H1 (cell line): ENCODE data around the gene GABRR1.

Experiments used
- ASH2L ChIP-seq: fragments of 200-600, 300-600 bp; sonication (generic); IDR thresholded peaks from one replicate; pipeline ENCODE4 v1.7.1; 2017; ENCODE audit warnings: low read length
- GABPA ChIP-seq: IDR thresholded peaks from 2 replicates; pipeline ENCODE4 v1.6.1; 2011; ENCODE audit warnings: mild to moderate bottlenecking, low read length, moderate library complexity, borderline replicate concordance; ENCODE audit not compliant: insufficient read depth
- NRF1 ChIP-seq: IDR thresholded peaks from 2 replicates; pipeline ENCODE4 v1.6.1; 2011; ENCODE audit warnings: mild to moderate bottlenecking, low read depth, low read length, improper control_type of control experiment
- PHF8 ChIP-seq: fragments of 200-600 bp; sonication (generic); conservative IDR thresholded peaks from 2 replicates; pipeline ENCODE4 v1.7.1; 2012; ENCODE audit warnings: low read depth, mild to moderate bottlenecking, inconsistent platforms, low read length, moderate library complexity
- POLR2A ChIP-seq, 2 experiments: IDR thresholded peaks; 1 replicate in 1 of 2; 2 replicates in 1 of 2; pipeline ENCODE4 v1.6.1; 2011; ENCODE audit warnings: low read depth in 2 of 2, low read length in 2 of 2, mild to moderate bottlenecking in 2 of 2; ENCODE audit errors: control extremely low read depth in 1 of 2
- TAF1 ChIP-seq: IDR thresholded peaks from 2 replicates; pipeline ENCODE4 v1.6.1; 2011; ENCODE audit warnings: mild to moderate bottlenecking, low read depth, low read length
- TBP ChIP-seq: IDR thresholded peaks from 2 replicates; pipeline ENCODE4 v1.6.1; 2011; ENCODE audit warnings: low read depth, low read length, improper control_type of control experiment
- TF ChIP-seq, protein P1 (sequence below), 3 experiments: IDR thresholded peaks; 1 replicate in 2 of 3; 2 replicates in 1 of 3; pipeline versions ENCODE4 v1.5.1 to v1.6.1; 2011; ENCODE audit warnings: low read length in 3 of 3, mild to moderate bottlenecking in 3 of 3, inconsistent platforms in 2 of 3, low read depth in 1 of 3, moderate library complexity in 1 of 3; ENCODE audit not compliant: insufficient read depth in 1 of 3; ENCODE audit errors: control extremely low read depth in 1 of 3
- TF ChIP-seq, protein P2 (sequence below): IDR thresholded peaks from 2 replicates; pipeline ENCODE4 v1.6.1; 2012; ENCODE audit warnings: inconsistent platforms

DNA sequence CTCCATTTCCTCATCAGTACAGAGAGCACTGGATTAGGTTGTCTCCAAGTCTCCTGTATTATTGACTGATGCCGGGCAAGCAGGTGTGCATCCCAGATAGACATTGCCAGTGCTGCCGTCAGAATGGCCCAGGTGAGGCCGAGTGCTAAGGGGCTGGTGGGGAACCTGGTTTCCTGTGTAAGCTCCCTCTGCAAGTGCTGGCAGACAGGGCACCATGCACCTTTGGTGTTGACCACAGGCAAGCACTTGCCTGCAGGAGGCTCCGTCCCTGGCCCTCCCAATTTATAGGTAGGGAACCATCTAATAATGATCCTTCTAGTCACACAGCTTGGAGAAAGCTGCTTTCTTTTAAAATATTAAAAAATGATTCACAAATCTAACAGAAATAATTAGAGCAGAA, 747 bp downstream of the GABRR1 start:
- no peak for TF ChIP-seq POLR2A (IDR thresholded peaks at IDR 0.05; ENCODE audit: control extremely low read depth in 1 of 2, low read depth in 2 of 2, low read length in 2 of 2)
- TF ChIP-seq PHF8, result no peak
- no peak for TF ChIP-seq TAF1
- no peak for TF ChIP-seq TBP
- TF ChIP-seq, protein P1, sequence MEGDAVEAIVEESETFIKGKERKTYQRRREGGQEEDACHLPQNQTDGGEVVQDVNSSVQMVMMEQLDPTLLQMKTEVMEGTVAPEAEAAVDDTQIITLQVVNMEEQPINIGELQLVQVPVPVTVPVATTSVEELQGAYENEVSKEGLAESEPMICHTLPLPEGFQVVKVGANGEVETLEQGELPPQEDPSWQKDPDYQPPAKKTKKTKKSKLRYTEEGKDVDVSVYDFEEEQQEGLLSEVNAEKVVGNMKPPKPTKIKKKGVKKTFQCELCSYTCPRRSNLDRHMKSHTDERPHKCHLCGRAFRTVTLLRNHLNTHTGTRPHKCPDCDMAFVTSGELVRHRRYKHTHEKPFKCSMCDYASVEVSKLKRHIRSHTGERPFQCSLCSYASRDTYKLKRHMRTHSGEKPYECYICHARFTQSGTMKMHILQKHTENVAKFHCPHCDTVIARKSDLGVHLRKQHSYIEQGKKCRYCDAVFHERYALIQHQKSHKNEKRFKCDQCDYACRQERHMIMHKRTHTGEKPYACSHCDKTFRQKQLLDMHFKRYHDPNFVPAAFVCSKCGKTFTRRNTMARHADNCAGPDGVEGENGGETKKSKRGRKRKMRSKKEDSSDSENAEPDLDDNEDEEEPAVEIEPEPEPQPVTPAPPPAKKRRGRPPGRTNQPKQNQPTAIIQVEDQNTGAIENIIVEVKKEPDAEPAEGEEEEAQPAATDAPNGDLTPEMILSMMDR (IDR thresholded peaks at IDR 0.05; ENCODE audit: control extremely low read depth in 1 of 3, insufficient read depth in 1 of 3, low read depth in 1 of 3, low read length in 3 of 3), result peak in 2 of 3 experiments; percentile 31 to 33; a peak in 2 of 4 replicates
- TF ChIP-seq, protein P2, sequence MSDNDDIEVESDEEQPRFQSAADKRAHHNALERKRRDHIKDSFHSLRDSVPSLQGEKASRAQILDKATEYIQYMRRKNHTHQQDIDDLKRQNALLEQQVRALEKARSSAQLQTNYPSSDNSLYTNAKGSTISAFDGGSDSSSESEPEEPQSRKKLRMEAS, result no peak
- no peak for TF ChIP-seq NRF1
- TF ChIP-seq GABPA, result no peak
- no peak for TF ChIP-seq ASH2L
